Endometrial microvascular endothelial cells (primary cell): Measurements from ENCODE around the gene PAPOLB. TPM values are rescaled to one million over a fixed set of nuclear protein-coding genes. Genes with fewer than 3 reads are reported as not detected.

ENCODE experiments used
- in situ Hi-C: cut with HindIII; loops from 2 replicates; pipeline ENCODE4 v1.10.0; 2017; ENCODE audit warnings: low sequenced_read_pairs, low pct_unique_long_range_greater_than_20kb; ENCODE audit errors: inconsistent ontology term
- total RNA-seq: library from RNA; depleted of rRNA; stranded (reverse); fragments of >200 nt; gene quantifications from one replicate; pipeline ENCODE4 v1.2.3, GENCODE V29; 2015; ENCODE audit errors: inconsistent ontology term

PAPOLB gene
- total RNA-seq, 1 donor from 2014 or later = not detected

GRCh38 chr7:4814433-4814832 lies 47.4 kb downstream of the PAPOLB start:
- in situ Hi-C loops = no loop called here

DNA sequence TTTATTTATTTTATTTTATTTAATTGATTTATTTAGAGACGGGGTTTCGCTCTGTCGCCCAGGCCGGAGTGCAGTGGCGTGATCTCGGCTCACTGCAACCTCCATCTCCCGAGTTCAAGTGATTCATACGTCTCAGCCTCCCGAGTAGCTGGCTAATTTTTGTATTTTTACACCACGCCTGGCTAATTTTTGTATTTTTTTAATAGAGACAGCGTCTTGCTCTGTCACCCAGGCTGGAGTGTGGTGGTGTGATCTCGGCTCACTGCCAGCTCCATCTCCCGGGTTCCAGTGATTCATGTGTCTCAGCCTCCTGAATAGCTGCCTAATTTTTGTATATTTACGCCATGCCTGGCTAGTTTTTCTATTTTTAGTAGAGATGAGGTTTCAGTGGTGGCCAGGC lies 52.2 kb downstream of the PAPOLB start:
- in situ Hi-C loops = no loop called here

DNA sequence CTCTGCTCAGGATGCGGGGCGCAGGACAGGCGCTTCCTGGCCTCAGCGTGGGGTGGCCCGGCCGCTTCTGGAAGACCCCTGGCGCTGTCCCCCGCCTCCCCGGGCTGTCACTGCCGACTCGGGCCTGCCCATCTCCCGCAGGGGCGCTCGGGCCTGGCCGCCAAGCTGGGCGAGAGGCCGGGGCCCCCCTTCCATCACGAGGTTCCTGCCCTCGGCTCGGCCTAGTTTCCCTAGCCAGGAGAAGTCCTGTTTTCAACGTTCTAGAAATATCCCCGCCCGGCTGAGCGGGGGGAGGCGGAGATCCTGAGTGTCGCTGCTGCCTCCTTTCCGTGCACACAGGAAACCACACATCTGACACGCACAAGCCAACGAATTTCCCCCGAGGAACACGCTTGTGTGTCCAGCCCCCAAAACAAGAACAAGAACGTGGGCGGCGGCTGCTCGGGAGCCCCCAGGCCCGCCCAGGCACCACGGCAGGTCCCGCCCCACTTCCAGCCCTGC lies 52.7 kb downstream of the PAPOLB start:
- in situ Hi-C loops = no loop called here

- in situ Hi-C loops = no loop called here
These were observed 53.3 kb downstream of the PAPOLB start for GRCh38 chr7:4808565-4808964.

GRCh38 chr7:4808026-4808425 lies 53.8 kb downstream of the PAPOLB start:
- in situ Hi-C loops = no loop called here

Other genes with a start within 250 kb of the PAPOLB start
- 34.0 TPM for gene FOXK1, start 179.7 kb downstream of the PAPOLB start, total RNA-seq
- 25.6 TPM for gene AP5Z1, start 86.4 kb downstream of the PAPOLB start, total RNA-seq
- not detected for gene RADIL, start 21.7 kb upstream of the PAPOLB start, total RNA-seq
- gene MMD2, start 97.2 kb upstream of the PAPOLB start, total RNA-seq = not detected
- 4.6 TPM for gene RBAK, start 183.8 kb upstream of the PAPOLB start, total RNA-seq